Measurements from ENCODE around the gene PKNOX2.

PKNOX2 gene

DNA sequence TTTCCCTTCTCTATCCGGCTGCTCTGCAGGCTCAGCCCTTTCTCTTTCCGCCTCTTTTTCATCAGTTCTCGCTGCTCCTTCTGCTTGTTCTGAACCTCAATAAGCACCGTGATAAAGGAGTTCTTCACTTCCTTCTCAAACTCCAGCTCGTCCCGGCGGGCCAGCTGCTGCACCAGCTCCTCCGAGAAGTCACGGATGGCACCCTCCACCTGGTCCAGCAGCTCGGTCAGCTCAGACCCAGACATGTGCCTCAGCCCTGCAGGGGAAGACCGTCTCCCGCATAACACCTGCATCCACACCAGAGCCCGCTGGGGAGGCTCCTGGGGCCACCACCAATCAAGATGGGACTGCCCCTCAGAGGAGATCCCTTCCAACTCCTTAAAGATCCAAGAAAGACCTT is 291.3 kb downstream of the PKNOX2 start:
- no peaks in the 10 kb centered on the region for H3K27me3 ChIP-seq (ENCODE audit: insufficient read depth, poor library complexity, severe bottlenecking)
- H3K4me3 ChIP-seq (replicated peaks; ENCODE audit: insufficient read depth, low read length) = no peak overlapping the region
- DNase-seq (ENCODE audit: low read depth in 1 of 2, low spot score in 1 of 2) = no peak
- no peak for TF ChIP-seq POLR2AphosphoS5 (IDR thresholded peaks at IDR 0.05; ENCODE audit: low read depth)
- TF ChIP-seq, protein P1, sequence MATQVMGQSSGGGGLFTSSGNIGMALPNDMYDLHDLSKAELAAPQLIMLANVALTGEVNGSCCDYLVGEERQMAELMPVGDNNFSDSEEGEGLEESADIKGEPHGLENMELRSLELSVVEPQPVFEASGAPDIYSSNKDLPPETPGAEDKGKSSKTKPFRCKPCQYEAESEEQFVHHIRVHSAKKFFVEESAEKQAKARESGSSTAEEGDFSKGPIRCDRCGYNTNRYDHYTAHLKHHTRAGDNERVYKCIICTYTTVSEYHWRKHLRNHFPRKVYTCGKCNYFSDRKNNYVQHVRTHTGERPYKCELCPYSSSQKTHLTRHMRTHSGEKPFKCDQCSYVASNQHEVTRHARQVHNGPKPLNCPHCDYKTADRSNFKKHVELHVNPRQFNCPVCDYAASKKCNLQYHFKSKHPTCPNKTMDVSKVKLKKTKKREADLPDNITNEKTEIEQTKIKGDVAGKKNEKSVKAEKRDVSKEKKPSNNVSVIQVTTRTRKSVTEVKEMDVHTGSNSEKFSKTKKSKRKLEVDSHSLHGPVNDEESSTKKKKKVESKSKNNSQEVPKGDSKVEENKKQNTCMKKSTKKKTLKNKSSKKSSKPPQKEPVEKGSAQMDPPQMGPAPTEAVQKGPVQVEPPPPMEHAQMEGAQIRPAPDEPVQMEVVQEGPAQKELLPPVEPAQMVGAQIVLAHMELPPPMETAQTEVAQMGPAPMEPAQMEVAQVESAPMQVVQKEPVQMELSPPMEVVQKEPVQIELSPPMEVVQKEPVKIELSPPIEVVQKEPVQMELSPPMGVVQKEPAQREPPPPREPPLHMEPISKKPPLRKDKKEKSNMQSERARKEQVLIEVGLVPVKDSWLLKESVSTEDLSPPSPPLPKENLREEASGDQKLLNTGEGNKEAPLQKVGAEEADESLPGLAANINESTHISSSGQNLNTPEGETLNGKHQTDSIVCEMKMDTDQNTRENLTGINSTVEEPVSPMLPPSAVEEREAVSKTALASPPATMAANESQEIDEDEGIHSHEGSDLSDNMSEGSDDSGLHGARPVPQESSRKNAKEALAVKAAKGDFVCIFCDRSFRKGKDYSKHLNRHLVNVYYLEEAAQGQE (IDR thresholded peaks at IDR 0.05; ENCODE audit: insufficient replicate concordance, low read depth) = no peak
- no peak for TF ChIP-seq GABPA (IDR thresholded peaks at IDR 0.05; ENCODE audit: low read depth)
- TF ChIP-seq, protein P2, sequence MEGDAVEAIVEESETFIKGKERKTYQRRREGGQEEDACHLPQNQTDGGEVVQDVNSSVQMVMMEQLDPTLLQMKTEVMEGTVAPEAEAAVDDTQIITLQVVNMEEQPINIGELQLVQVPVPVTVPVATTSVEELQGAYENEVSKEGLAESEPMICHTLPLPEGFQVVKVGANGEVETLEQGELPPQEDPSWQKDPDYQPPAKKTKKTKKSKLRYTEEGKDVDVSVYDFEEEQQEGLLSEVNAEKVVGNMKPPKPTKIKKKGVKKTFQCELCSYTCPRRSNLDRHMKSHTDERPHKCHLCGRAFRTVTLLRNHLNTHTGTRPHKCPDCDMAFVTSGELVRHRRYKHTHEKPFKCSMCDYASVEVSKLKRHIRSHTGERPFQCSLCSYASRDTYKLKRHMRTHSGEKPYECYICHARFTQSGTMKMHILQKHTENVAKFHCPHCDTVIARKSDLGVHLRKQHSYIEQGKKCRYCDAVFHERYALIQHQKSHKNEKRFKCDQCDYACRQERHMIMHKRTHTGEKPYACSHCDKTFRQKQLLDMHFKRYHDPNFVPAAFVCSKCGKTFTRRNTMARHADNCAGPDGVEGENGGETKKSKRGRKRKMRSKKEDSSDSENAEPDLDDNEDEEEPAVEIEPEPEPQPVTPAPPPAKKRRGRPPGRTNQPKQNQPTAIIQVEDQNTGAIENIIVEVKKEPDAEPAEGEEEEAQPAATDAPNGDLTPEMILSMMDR (IDR thresholded peaks at IDR 0.05; ENCODE audit: insufficient read depth, low read length) = no peak
- no peak for TF ChIP-seq SPI1 (IDR thresholded peaks at IDR 0.05; ENCODE audit: borderline replicate concordance, low read depth)
- H3K27ac ChIP-seq (replicated peaks) = no peak overlapping the region

DNA sequence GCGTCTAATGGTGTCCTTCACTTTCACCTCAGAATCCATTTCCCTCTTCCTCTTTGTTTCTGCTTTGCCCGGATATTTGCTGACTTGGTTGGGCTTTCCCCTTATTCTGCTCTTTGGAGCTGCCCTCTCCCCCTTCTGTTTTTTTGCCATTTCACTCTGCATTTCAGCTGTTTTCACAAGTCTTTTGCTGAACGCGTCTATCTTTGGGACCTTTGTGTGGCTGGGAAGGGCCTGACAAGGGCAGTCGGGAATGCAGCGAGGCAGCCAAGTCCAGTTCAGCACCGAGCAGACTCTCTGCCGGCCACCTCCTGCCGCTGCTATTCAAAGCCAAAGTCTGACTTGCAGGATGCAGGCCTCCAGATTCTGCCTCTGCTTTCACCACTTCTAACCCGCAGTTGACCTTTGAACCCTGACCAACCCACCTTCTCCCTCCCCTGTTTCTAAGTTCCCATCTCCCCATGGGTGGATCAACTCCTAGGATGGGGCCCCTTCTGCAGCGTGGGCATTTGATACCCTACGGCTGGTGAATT is 293.3 kb downstream of the PKNOX2 start:
- Histone ChIP-seq H3K4me3 (replicated peaks; ENCODE audit: insufficient read depth, low read length) (no peak overlapping the region), H3K27ac (replicated peaks) (no peak overlapping the region), H3K27me3 (ENCODE audit: insufficient read depth, poor library complexity, severe bottlenecking) (no peaks in the 10 kb centered on the region)
- TF ChIP-seq, protein P2 (IDR thresholded peaks at IDR 0.05; ENCODE audit: insufficient read depth, low read length) = no peak
- TF ChIP-seq, protein P1 (IDR thresholded peaks at IDR 0.05; ENCODE audit: insufficient replicate concordance, low read depth) = no peak
- TF ChIP-seq SPI1 (IDR thresholded peaks at IDR 0.05; ENCODE audit: borderline replicate concordance, low read depth) (no peak), POLR2AphosphoS5 (IDR thresholded peaks at IDR 0.05; ENCODE audit: low read depth) (no peak), GABPA (IDR thresholded peaks at IDR 0.05; ENCODE audit: low read depth) (no peak)
- no peak for DNase-seq (ENCODE audit: low read depth in 1 of 2, low spot score in 1 of 2)

DNA sequence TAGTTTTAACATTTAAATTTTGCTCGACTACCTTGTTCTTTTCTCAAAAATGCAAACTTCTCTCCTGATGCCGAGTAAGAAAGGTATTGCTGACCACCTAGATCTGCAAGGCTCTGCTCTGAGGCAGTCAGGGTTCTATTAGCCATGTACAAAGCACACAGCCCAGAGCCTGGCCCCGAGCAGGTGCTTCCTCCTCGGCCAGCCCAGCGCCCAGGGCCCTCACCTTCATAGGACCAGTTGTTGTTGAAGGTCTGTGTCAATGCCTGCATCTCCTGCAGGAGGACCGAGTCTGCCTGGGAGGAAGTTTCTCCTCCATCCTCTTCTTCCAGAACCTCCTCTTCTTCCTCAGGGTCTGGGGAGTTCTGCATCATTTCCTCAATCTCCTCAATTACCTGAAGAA is 295.7 kb downstream of the PKNOX2 start:
- no peak for DNase-seq (ENCODE audit: low read depth in 1 of 2, low spot score in 1 of 2)
- Histone ChIP-seq H3K4me3 (replicated peaks; ENCODE audit: insufficient read depth, low read length) (no peak overlapping the region), H3K27ac (replicated peaks) (no peak overlapping the region), H3K27me3 (ENCODE audit: insufficient read depth, poor library complexity, severe bottlenecking) (no peaks in the 10 kb centered on the region)
- no peak for TF ChIP-seq SPI1 (IDR thresholded peaks at IDR 0.05; ENCODE audit: borderline replicate concordance, low read depth)
- TF ChIP-seq, protein P2 (IDR thresholded peaks at IDR 0.05; ENCODE audit: insufficient read depth, low read length) = no peak
- TF ChIP-seq GABPA (IDR thresholded peaks at IDR 0.05; ENCODE audit: low read depth) = no peak
- TF ChIP-seq, protein P1 (IDR thresholded peaks at IDR 0.05; ENCODE audit: insufficient replicate concordance, low read depth) = no peak
- TF ChIP-seq POLR2AphosphoS5 (IDR thresholded peaks at IDR 0.05; ENCODE audit: low read depth) = no peak
